Measurements from ENCODE around the gene PDS5A.
"Not testable (repeated sequence)": the region's sequence is repeated elsewhere in the genome, so short reads cannot be mapped to it uniquely, and the experiment has no call there.

The PDS5A gene

GRCh38 chr4:39821951-39822350, 155.8 kb downstream of the PDS5A start:
- Histone ChIP-seq H3K9ac (ENCODE audit: low read length) (no peak overlapping the region), H3K18ac (ENCODE audit: low read length) (no peak overlapping the region), H2BK15ac (replicated peaks; ENCODE audit: low read depth) (no peak overlapping the region), H3K79me1 (ENCODE audit: low read length) (no peaks in the 10 kb centered on the region), H3K4ac (ENCODE audit: low read depth, low read length) (no peak overlapping the region), H3K4me1 (ENCODE audit: control insufficient read depth, low read depth, low read length) (no peaks in the 10 kb centered on the region), H4K8ac (ENCODE audit: low read depth, low read length) (no peak overlapping the region), H3K36me3 (ENCODE audit: control insufficient read depth, insufficient read depth, low read length) (no peaks in the 10 kb centered on the region), H4K5ac (ENCODE audit: low read length) (no peak overlapping the region), H2BK120ac (ENCODE audit: low read depth, low read length) (no peak overlapping the region), H2AK5ac (ENCODE audit: low read length) (no peak overlapping the region), H3K4me3 (ENCODE audit: low read length) (no peak overlapping the region), H3K79me2 (ENCODE audit: control insufficient read depth, insufficient read depth, low read length) (no peaks in the 10 kb centered on the region), H3K27ac (ENCODE audit: low read depth, low read length) (no peak overlapping the region), H3K23ac (ENCODE audit: low read length) (no peak overlapping the region), H2BK5ac (ENCODE audit: low read length) (no peak overlapping the region), H3K56ac (ENCODE audit: low read length) (no peak overlapping the region), H3K27me3 (ENCODE audit: insufficient read depth, low read length, poor library complexity) (no peaks in the 10 kb centered on the region), H3K4me2 (ENCODE audit: low read length) (no peak overlapping the region)
- WGBS (ENCODE audit: extremely low coverage, insufficient coverage, low lambda C conversion rate): no CpG with 5 or more reads among the region's 9 CpGs
- no peak for DNase-seq

GRCh38 chr4:39820186-39820585, 157.5 kb downstream of the PDS5A start:
- no peak overlapping the region for H2BK15ac ChIP-seq (replicated peaks; ENCODE audit: low read depth)
- H3K4me2 ChIP-seq (ENCODE audit: low read length): no peak overlapping the region
- no peak overlapping the region for H3K9ac ChIP-seq (ENCODE audit: low read length)
- no peaks in the 10 kb centered on the region for H3K4me1 ChIP-seq (ENCODE audit: control insufficient read depth, low read depth, low read length)
- peak; percentile 64 for DNase-seq
- no peak overlapping the region for H4K5ac ChIP-seq (ENCODE audit: low read length)
- H3K18ac ChIP-seq (ENCODE audit: low read length): no peak overlapping the region
- no peak overlapping the region for H2AK5ac ChIP-seq (ENCODE audit: low read length)
- H3K56ac ChIP-seq (ENCODE audit: low read length): no peak overlapping the region
- no peak overlapping the region for H3K27ac ChIP-seq (ENCODE audit: low read depth, low read length)
- no CpG with 5 or more reads among the region's 5 CpGs for WGBS (ENCODE audit: extremely low coverage, insufficient coverage, low lambda C conversion rate)
- no peaks in the 10 kb centered on the region for H3K79me1 ChIP-seq (ENCODE audit: low read length)
- no peaks in the 10 kb centered on the region for H3K36me3 ChIP-seq (ENCODE audit: control insufficient read depth, insufficient read depth, low read length)
- H3K27me3 ChIP-seq (ENCODE audit: insufficient read depth, low read length, poor library complexity): no peaks in the 10 kb centered on the region
- no peak overlapping the region for H2BK5ac ChIP-seq (ENCODE audit: low read length)
- H3K4ac ChIP-seq (ENCODE audit: low read depth, low read length): no peak overlapping the region
- H2BK120ac ChIP-seq (ENCODE audit: low read depth, low read length): no peak overlapping the region
- no peak overlapping the region for H4K8ac ChIP-seq (ENCODE audit: low read depth, low read length)
- H3K23ac ChIP-seq (ENCODE audit: low read length): no peak overlapping the region
- H3K79me2 ChIP-seq (ENCODE audit: control insufficient read depth, insufficient read depth, low read length): no peaks in the 10 kb centered on the region
- no peak overlapping the region for H3K4me3 ChIP-seq (ENCODE audit: low read length)

DNA sequence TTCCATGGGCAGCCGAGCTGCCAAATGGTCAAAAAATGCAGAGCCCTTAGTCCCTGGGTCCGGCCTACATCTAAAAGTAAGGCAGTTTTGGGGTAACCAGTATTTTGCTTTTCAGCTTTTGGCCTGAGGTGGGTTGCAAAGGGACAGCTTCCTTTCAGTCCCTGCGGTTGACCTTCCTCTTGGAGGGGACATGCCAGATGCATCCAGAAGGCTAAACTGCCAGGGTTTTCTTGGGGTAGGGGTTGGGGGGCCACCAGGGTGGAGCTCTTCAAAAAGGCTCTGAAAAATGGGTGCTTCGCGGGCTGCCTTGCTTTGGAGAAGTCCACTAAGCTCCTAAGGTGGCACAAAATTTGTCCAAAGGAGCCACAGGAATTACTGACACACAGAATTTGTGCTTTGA, 159.1 kb downstream of the PDS5A start:
- Histone ChIP-seq H3K56ac (ENCODE audit: low read length) (no peak overlapping the region), H4K8ac (ENCODE audit: low read depth, low read length) (no peak overlapping the region), H3K4ac (ENCODE audit: low read depth, low read length) (no peak overlapping the region), H3K79me1 (ENCODE audit: low read length) (no peaks in the 10 kb centered on the region), H3K36me3 (ENCODE audit: control insufficient read depth, insufficient read depth, low read length) (no peaks in the 10 kb centered on the region), H3K23ac (ENCODE audit: low read length) (no peak overlapping the region), H3K27ac (ENCODE audit: low read depth, low read length) (no peak overlapping the region), H3K18ac (ENCODE audit: low read length) (no peak overlapping the region), H3K79me2 (ENCODE audit: control insufficient read depth, insufficient read depth, low read length) (no peaks in the 10 kb centered on the region), H3K4me1 (ENCODE audit: control insufficient read depth, low read depth, low read length) (no peaks in the 10 kb centered on the region), H4K5ac (ENCODE audit: low read length) (no peak overlapping the region), H3K9ac (ENCODE audit: low read length) (no peak overlapping the region), H3K4me2 (ENCODE audit: low read length) (no peak overlapping the region), H2AK5ac (ENCODE audit: low read length) (no peak overlapping the region), H3K4me3 (ENCODE audit: low read length) (no peak overlapping the region), H2BK15ac (replicated peaks; ENCODE audit: low read depth) (no peak overlapping the region), H2BK5ac (ENCODE audit: low read length) (no peak overlapping the region), H3K27me3 (ENCODE audit: insufficient read depth, low read length, poor library complexity) (no peaks in the 10 kb centered on the region), H2BK120ac (ENCODE audit: low read depth, low read length) (no peak overlapping the region)
- no peak for DNase-seq
- WGBS (ENCODE audit: extremely low coverage, insufficient coverage, low lambda C conversion rate): no CpG with 5 or more reads among the region's 5 CpGs

DNA sequence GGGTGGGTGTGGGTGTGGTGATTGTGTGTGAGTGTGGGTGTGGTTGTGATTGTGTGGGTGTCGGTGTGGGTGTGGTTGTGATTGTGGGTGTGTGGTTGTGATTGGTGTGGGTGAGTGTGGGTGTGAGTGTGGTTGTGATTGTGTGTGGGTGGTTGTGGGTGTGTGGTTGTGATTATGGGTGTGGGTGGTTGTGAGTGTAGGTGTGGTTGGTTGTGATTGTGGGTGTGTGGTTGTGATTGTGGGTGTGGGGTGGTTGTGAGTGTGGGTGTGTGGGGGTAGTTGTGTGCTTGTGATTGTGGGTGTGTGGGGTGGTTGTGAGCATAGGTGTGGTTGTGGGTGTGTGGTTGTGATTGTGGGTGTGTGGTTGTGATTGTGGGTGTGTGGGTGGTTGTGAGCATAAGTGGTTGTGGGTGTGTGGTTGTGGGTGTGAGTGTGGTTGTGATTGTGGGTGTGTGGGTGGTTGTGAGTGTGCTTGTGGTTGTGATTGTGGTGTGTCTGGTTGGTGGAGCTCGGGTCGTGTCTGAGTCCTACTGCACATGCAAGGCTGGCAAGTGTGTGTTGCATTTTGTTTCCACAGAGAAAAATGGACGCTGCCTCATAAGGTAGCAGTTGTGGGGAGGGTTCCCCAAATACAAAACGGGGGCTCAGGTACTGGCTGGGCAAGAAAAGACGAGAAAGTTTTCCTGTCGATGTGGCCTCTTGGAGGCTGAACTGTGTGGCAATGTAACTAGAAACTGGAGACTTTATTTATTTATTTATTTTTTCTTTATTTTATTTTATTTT, 163.1 kb downstream of the PDS5A start:
- Histone ChIP-seq H3K79me1 (ENCODE audit: low read length) (no peaks in the 10 kb centered on the region), H3K4me2 (ENCODE audit: low read length) (no peak overlapping the region), H3K18ac (ENCODE audit: low read length) (no peak overlapping the region), H3K27me3 (ENCODE audit: insufficient read depth, low read length, poor library complexity) (no peaks in the 10 kb centered on the region), H3K9ac (ENCODE audit: low read length) (no peak overlapping the region), H3K79me2 (ENCODE audit: control insufficient read depth, insufficient read depth, low read length) (no peaks in the 10 kb centered on the region), H3K56ac (ENCODE audit: low read length) (no peak overlapping the region), H3K36me3 (ENCODE audit: control insufficient read depth, insufficient read depth, low read length) (no peaks in the 10 kb centered on the region), H2AK5ac (ENCODE audit: low read length) (no peak overlapping the region), H3K27ac (ENCODE audit: low read depth, low read length) (no peak overlapping the region), H2BK5ac (ENCODE audit: low read length) (no peak overlapping the region), H3K4ac (ENCODE audit: low read depth, low read length) (no peak overlapping the region), H3K4me1 (ENCODE audit: control insufficient read depth, low read depth, low read length) (no peaks in the 10 kb centered on the region), H2BK15ac (replicated peaks; ENCODE audit: low read depth) (no peak overlapping the region), H3K23ac (ENCODE audit: low read length) (no peak overlapping the region), H2BK120ac (ENCODE audit: low read depth, low read length) (no peak overlapping the region), H3K4me3 (ENCODE audit: low read length) (no peak overlapping the region), H4K8ac (ENCODE audit: low read depth, low read length) (no peak overlapping the region), H4K5ac (ENCODE audit: low read length) (no peak overlapping the region)
- WGBS (ENCODE audit: extremely low coverage, insufficient coverage, low lambda C conversion rate): no CpG with 5 or more reads among the region's 7 CpGs
- DNase-seq: peak; percentile 42

- H3K9ac ChIP-seq (ENCODE audit: low read length); H4K8ac ChIP-seq (ENCODE audit: low read depth, low read length); H3K23ac ChIP-seq (ENCODE audit: low read length); H3K18ac ChIP-seq (ENCODE audit: low read length); H2BK5ac ChIP-seq (ENCODE audit: low read length); H3K4me1 ChIP-seq (ENCODE audit: control insufficient read depth, low read depth, low read length); H3K56ac ChIP-seq (ENCODE audit: low read length); H2BK15ac ChIP-seq (replicated peaks; ENCODE audit: low read depth); H3K4me2 ChIP-seq (ENCODE audit: low read length); H3K27ac ChIP-seq (ENCODE audit: low read depth, low read length); H3K36me3 ChIP-seq (ENCODE audit: control insufficient read depth, insufficient read depth, low read length); H4K5ac ChIP-seq (ENCODE audit: low read length); DNase-seq; H3K4ac ChIP-seq (ENCODE audit: low read depth, low read length); H3K4me3 ChIP-seq (ENCODE audit: low read length); H3K79me2 ChIP-seq (ENCODE audit: control insufficient read depth, insufficient read depth, low read length); H2BK120ac ChIP-seq (ENCODE audit: low read depth, low read length); H3K27me3 ChIP-seq (ENCODE audit: insufficient read depth, low read length, poor library complexity); H3K79me1 ChIP-seq (ENCODE audit: low read length); H2AK5ac ChIP-seq (ENCODE audit: low read length): not testable (repeated sequence)
- WGBS (ENCODE audit: extremely low coverage, insufficient coverage, low lambda C conversion rate): no CpG with 5 or more reads among the region's 2 CpGs
Observed at GRCh38 chr4:39813761-39814160, 163.9 kb downstream of the PDS5A start.

DNA sequence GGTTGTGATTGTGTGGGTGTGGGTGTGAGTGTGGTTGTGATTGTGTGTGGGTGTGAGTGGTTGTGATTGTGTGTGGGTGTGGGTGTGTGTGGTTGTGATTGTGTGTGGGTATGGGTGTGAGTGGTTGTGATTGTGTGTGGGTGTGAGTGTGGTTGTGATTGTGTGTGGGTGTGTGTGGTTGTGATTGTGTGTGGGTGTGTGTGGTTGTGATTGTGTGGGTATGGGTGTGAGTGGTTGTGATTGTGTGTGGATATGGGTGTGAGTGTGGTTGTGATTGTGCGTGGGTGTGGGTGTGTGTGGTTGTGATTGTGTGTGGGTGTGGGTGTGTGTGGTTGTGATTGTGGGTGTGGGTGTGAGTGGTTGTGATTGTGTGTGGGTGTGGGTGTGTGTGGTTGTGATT, 164.7 kb downstream of the PDS5A start:
- not testable (repeated sequence) for H3K27ac ChIP-seq (ENCODE audit: low read depth, low read length); H2AK5ac ChIP-seq (ENCODE audit: low read length); H3K4me2 ChIP-seq (ENCODE audit: low read length); H3K4me1 ChIP-seq (ENCODE audit: control insufficient read depth, low read depth, low read length); H3K4me3 ChIP-seq (ENCODE audit: low read length); H2BK15ac ChIP-seq (replicated peaks; ENCODE audit: low read depth); H3K79me1 ChIP-seq (ENCODE audit: low read length); H3K9ac ChIP-seq (ENCODE audit: low read length); H3K27me3 ChIP-seq (ENCODE audit: insufficient read depth, low read length, poor library complexity); H3K23ac ChIP-seq (ENCODE audit: low read length); H2BK5ac ChIP-seq (ENCODE audit: low read length); H2BK120ac ChIP-seq (ENCODE audit: low read depth, low read length); H4K8ac ChIP-seq (ENCODE audit: low read depth, low read length); H3K36me3 ChIP-seq (ENCODE audit: control insufficient read depth, insufficient read depth, low read length); H3K4ac ChIP-seq (ENCODE audit: low read depth, low read length); H3K79me2 ChIP-seq (ENCODE audit: control insufficient read depth, insufficient read depth, low read length); H3K56ac ChIP-seq (ENCODE audit: low read length); H4K5ac ChIP-seq (ENCODE audit: low read length); DNase-seq; H3K18ac ChIP-seq (ENCODE audit: low read length)
- whole genome bisulfite sequencing (ENCODE audit: extremely low coverage, insufficient coverage, low lambda C conversion rate): no CpG with 5 or more reads among the region's 1 CpG
